Vagina (tissue), 2 donors: ENCODE measurements around the gene SNX17.

ENCODE experiments used
- CTCF ChIP-seq, 3 experiments: fragments of 450-650 bp in 2 of 3; fragments of 200-600 bp in 1 of 3; sonication (generic) in 1 of 3; IDR thresholded peaks; one replicate each; pipeline ENCODE4 v1.5.1; 2017 to 2019; ENCODE audit warnings: antibody characterized with exemption in 3 of 3, mild to moderate bottlenecking in 2 of 3, moderate library complexity in 2 of 3
- POLR2A ChIP-seq, 2 donors: fragments of 450-650 bp; IDR thresholded peaks; one replicate each; pipeline ENCODE4 v1.6.1; 2017; ENCODE audit warnings: antibody characterized with exemption in 2 of 2, mild to moderate bottlenecking in 2 of 2, moderate library complexity in 2 of 2
- POLR2AphosphoS5 ChIP-seq, 2 donors: sonication (generic); formaldehyde crosslinking; IDR thresholded peaks; one replicate each; pipeline ENCODE4 v1.9.0; 2017; ENCODE audit warnings: antibody characterized with exemption in 2 of 2, mild to moderate bottlenecking in 2 of 2, low read depth in 1 of 2; ENCODE audit not compliant: insufficient read depth in 1 of 2

DNA sequence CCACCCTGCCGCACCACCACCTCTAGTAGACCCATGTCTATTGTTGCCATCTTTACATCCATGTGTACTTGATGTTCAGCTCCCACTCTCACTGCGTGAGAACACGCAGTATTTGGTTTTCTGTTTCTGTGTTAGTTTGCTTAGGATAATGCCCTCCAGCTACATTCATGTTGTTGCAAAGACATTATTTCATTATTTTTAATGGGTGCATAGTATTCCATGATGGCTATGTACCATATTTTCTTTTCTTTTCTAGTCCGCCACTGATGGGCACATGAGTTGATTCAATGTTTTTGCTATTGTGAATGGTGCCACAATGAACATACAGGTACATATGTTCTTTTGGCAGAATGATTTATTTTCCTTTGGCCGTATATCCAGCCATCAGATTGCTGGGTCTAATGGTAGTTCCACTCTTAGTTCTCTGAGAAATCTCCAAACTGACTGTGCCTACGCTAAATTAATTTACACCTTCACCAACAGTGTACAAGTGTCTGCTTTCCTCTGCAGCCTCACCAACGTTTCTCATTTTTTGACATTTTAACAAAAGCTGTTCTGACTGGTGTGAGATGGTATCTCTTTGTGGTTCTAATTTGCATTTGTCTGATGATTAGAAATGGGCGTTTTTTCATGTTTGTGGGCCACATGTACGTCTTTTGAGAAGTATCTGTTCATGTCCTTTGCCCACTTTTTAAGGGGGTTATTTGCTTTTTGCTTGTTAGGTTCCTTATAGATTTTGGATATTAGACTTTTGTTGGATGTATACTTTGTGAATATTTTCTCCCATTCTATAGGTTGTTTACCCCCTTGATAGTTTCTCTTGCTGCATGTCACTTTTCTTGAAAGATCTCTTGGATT lies 20.6 kb downstream of the SNX17 start:
- TF ChIP-seq POLR2AphosphoS5 (IDR thresholded peaks at IDR 0.05; ENCODE audit: insufficient read depth in 1 of 2, low read depth in 1 of 2) (no peak), CTCF (IDR thresholded peaks at IDR 0.05) (no peak), POLR2A (IDR thresholded peaks at IDR 0.05) (no peak)
